K562 (cell line): ENCODE results near the gene GTF3C1. TPM values are rescaled to one million over a fixed set of nuclear protein-coding genes. Genes with fewer than 3 reads are reported as not detected.

Experiments
- ATAC-seq: fragments of 200-7000 bp; cut with Tn5 transposase; 3 replicates; pipeline ENCODE4 v1.9.1; 2020; ENCODE audit warnings: moderate library complexity
- BruUV-seq: library from RNA; stranded (reverse); fragments of 400-500 nt; replicated peaks from 2 replicates; lab custom pipeline; 2021; lab: Mats Ljungman, UMichigan
- CTCF ChIA-PET: fragments of 300-600 bp; formaldehyde crosslinking; extraction: SDS; loops from one replicate; lab custom pipeline; 2021; ENCODE audit warnings: low intra/inter-chr PET ratio; lab: Yijun Ruan, JAX
- POLR2A ChIA-PET: fragments of 300-600, 350-650 bp; sonication (Branson Sonifier 250); formaldehyde crosslinking; extraction: SDS; loops from one replicate; lab custom pipeline; 2021; ENCODE audit warnings: antibody characterized with exemption, inconsistent platforms; lab: Yijun Ruan, JAX
- DNase-seq, 4 experiments: peaks; one replicate each; pipeline versions ENCODE4 v3.0.0 to v3.0.0-alpha.2; 2011 to 2018; ENCODE audit warnings: low spot score in 3 of 4, mixed read lengths in 3 of 4; ENCODE audit errors: extremely low read depth in 1 of 4
- FAIRE-seq: peaks from 2 replicates; lab custom pipeline; 2011; peaks lifted over from hg19 to GRCh38; lab: Jason Lieb, UNC
- H2AFZ ChIP-seq: 2 replicates; pipeline ENCODE4 v1.6.0; 2011; ENCODE audit warnings: low read depth, low read length, control low read depth, inconsistent platforms
- H3K27ac ChIP-seq: fragments of 200-600 bp; 3 replicates; pipeline ENCODE4 v1.8.0; 2011; ENCODE audit warnings: low read depth, mild to moderate bottlenecking, control low read depth, inconsistent platforms, low read length, moderate library complexity, mixed read lengths; ENCODE audit errors: extremely low read depth
- H3K27me3 ChIP-seq, 2 experiments: fragments of 300-600 bp in 1 of 2; 2 replicates in 1 of 2; 3 replicates in 1 of 2; pipeline versions ENCODE4 v1.6.0 to v1.8.0; 2011; ENCODE audit warnings: inconsistent platforms in 2 of 2, low read length in 2 of 2, mild to moderate bottlenecking in 1 of 2, mixed read lengths in 1 of 2, moderate library complexity in 1 of 2; ENCODE audit not compliant: control insufficient read depth in 2 of 2, insufficient read depth in 2 of 2
- H3K36me3 ChIP-seq: fragments of 300-600 bp; 3 replicates; pipeline ENCODE4 v1.8.0; 2011; ENCODE audit warnings: mild to moderate bottlenecking, low read length, inconsistent platforms; ENCODE audit not compliant: control insufficient read depth, insufficient read depth
- H3K4me1 ChIP-seq, 2 experiments: fragments of 200-600 bp in 1 of 2; replicated peaks in 1 of 2; 2 replicates in 1 of 2; 3 replicates in 1 of 2; pipeline versions ENCODE4 v1.5.1 to v1.8.0; 2011; ENCODE audit warnings: inconsistent platforms in 2 of 2, low read length in 2 of 2, mild to moderate bottlenecking in 1 of 2, mixed read lengths in 1 of 2, moderate library complexity in 1 of 2; ENCODE audit not compliant: control insufficient read depth in 2 of 2, insufficient read depth in 2 of 2
- H3K4me2 ChIP-seq: 2 replicates; pipeline ENCODE4 v1.6.1; 2011; ENCODE audit warnings: low read length, control low read depth, inconsistent platforms, mixed read lengths; ENCODE audit not compliant: insufficient read depth
- H3K4me3 ChIP-seq: fragments of 200-600 bp; sonication (generic), shearing (Covaris generic); 2 replicates; pipeline ENCODE4 v1.5.1; 2016; ENCODE audit warnings: control low read depth, inconsistent platforms
- H3K79me2 ChIP-seq: fragments of 200-600 bp; 3 replicates; pipeline ENCODE4 v1.8.0; 2011; ENCODE audit warnings: low read length, inconsistent platforms; ENCODE audit not compliant: control insufficient read depth, insufficient read depth
- H3K9ac ChIP-seq, 2 experiments: 2 replicates each; pipeline versions ENCODE4 v1.6.0 to v1.6.1; 2011; ENCODE audit warnings: low read depth in 2 of 2, low read length in 2 of 2, control low read depth in 1 of 2, inconsistent platforms in 1 of 2, mild to moderate bottlenecking in 1 of 2, mixed read lengths in 1 of 2; ENCODE audit not compliant: insufficient read depth in 1 of 2
- H3K9me1 ChIP-seq: one replicate; pipeline ENCODE4 v1.6.0; 2011; ENCODE audit warnings: inconsistent platforms, mild to moderate bottlenecking, low read length, moderate library complexity; ENCODE audit not compliant: control insufficient read depth, insufficient read depth
- H3K9me3 ChIP-seq: replicated peaks from 2 replicates; pipeline ENCODE4 v1.5.1; 2011; ENCODE audit warnings: low read depth, low read length, inconsistent platforms; ENCODE audit not compliant: control insufficient read depth, insufficient read depth
- H4K20me1 ChIP-seq: replicated peaks from 2 replicates; pipeline ENCODE4 v1.6.1; 2011; ENCODE audit warnings: low read length, inconsistent platforms, mixed read lengths; ENCODE audit not compliant: control insufficient read depth, insufficient read depth
- IRF2 ChIP-seq: sonication (generic); formaldehyde crosslinking; IDR thresholded peaks from 2 replicates; pipeline ENCODE4 v1.8.1; 2022; ENCODE audit warnings: mild to moderate bottlenecking, missing genetic modification reagents
- SP1 ChIP-seq: sonication (generic); formaldehyde crosslinking; IDR thresholded peaks from 2 replicates; pipeline ENCODE4 v1.8.1; 2022; ENCODE audit warnings: mild to moderate bottlenecking, missing genetic modification reagents
- ZNF77 ChIP-seq: fragments of 250-450 bp; sonication (Bioruptor Pico); IDR thresholded peaks from 2 replicates; pipeline ENCODE4 v1.5.0; 2020
- WGBS: fragments of 100-300 bp; shearing (Covaris generic); methylation state at CpG from one replicate; pipeline ENCODE4 v1.1.6; 2016; ENCODE audit warnings: low coverage, mixed read lengths; ENCODE audit not compliant: insufficient coverage; ENCODE audit errors: missing lambda C conversion rate; 5-methylcytosine and 5-hydroxymethylcytosine counted together
- in situ Hi-C: fragments of 300-500 bp; cut with MboI; formaldehyde crosslinking; loops from 4 replicates; pipeline ENCODE4 v1.15.0; 2018; ENCODE audit warnings: inconsistent platforms, mixed read lengths
- intact Hi-C: fragments of 100-400 bp; cut with micrococcal nuclease; formaldehyde crosslinking; loops from 2 replicates; pipeline ENCODE4 v1.14.2; 2022
- polyA plus RNA-seq, 8 experiments: library from polyadenylated mRNA; depleted of rRNA in 4 of 8; stranded (reverse) in 5 of 8; unstranded in 3 of 8; fragments of >200 nt; fragmentation: Nextera tagmentation in 2 of 8; fragmentation: Illumina TruSeq in 1 of 8; extraction: Ambion mirVana in 2 of 8; extraction: Trizol in 1 of 8; gene quantifications; 2 replicates each; pipeline versions ENCODE4 v1.2.1 to v1.2.3, GENCODE V29; 2011 to 2014; ENCODE audit warnings: inconsistent platforms in 1 of 8, missing spikeins in 1 of 8
- total RNA-seq, 7 experiments: library from RNA; depleted of rRNA in 6 of 7; stranded (reverse); fragments of >200 nt in 6 of 7; fragmentation: Illumina TruSeq in 2 of 7; extraction: Trizol in 2 of 7; gene quantifications; 2 replicates each; pipeline versions ENCODE4 v1.2.1 to v1.2.3, GENCODE V29; 2011 to 2021; ENCODE audit warnings: low replicate concordance in 1 of 7
- TF ChIP-seq, protein P1 (sequence below): fragments of 450-650 bp; IDR thresholded peaks from 2 replicates; pipeline ENCODE4 v1.6.1; 2016; ENCODE audit warnings: mild to moderate bottlenecking, moderate library complexity
- TF ChIP-seq, protein P2 (sequence below): fragments of 250-450 bp; sonication (Bioruptor Pico); IDR thresholded peaks from 2 replicates; pipeline ENCODE4 v1.4.0; 2020; ENCODE audit warnings: mild to moderate bottlenecking, moderate library complexity

GTF3C1 gene
- total and polyA plus RNA-seq, 9 of the 15 experiments (the other 6 are each of a cell fraction or from before 2014, with no cell fraction given) = 0.72 to 63.6 (median 30.9) TPM

DNA sequence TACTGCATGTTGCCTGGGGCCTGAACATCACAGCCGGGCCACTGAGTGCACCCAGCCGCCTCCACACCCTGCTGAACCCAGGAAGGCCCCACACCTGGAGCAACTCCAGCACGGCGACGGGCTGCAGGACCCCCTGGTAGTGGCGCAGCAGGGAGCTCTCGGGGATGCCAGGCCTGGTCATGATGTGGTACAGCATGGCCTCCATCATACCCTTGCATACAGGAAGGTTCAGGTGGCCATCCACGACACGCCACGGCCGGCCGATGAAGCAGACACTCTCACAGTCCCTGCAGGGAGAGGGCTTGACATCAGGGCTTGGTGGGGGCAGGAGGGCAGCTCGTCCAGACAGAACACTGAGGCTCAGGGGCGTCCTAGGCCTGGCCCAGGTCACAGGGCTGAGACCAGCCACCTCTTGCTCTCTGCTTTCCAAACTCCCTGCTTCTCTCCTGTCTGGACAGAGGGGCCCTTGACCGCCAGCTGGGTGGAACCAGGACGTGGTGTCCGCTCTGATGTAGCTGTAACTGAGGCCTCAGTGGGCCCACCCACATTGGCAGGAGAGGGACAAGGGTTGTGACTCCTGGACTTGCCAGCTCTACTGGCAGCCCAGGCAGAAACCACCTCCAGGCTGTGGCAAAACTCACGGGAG is 87.4 kb downstream of the GTF3C1 start:
- no peaks in the 10 kb centered on the region for H3K27me3 ChIP-seq
- H3K79me2 ChIP-seq = no peaks in the 10 kb centered on the region
- 78% methylated on average over 13 of the region's 18 CpGs for WGBS
- no peak for FAIRE-seq
- 0 out of 4 replicates have a peak overlapping the region, but pooled peaks of 1 of the 2 experiments have one; percentile 17 for H3K9ac ChIP-seq
- TF ChIP-seq SP1 (CRISPR knock-in tag) = no peak
- no peak for TF ChIP-seq ZNF77 (CRISPR knock-in tag)
- TF ChIP-seq, protein P1, sequence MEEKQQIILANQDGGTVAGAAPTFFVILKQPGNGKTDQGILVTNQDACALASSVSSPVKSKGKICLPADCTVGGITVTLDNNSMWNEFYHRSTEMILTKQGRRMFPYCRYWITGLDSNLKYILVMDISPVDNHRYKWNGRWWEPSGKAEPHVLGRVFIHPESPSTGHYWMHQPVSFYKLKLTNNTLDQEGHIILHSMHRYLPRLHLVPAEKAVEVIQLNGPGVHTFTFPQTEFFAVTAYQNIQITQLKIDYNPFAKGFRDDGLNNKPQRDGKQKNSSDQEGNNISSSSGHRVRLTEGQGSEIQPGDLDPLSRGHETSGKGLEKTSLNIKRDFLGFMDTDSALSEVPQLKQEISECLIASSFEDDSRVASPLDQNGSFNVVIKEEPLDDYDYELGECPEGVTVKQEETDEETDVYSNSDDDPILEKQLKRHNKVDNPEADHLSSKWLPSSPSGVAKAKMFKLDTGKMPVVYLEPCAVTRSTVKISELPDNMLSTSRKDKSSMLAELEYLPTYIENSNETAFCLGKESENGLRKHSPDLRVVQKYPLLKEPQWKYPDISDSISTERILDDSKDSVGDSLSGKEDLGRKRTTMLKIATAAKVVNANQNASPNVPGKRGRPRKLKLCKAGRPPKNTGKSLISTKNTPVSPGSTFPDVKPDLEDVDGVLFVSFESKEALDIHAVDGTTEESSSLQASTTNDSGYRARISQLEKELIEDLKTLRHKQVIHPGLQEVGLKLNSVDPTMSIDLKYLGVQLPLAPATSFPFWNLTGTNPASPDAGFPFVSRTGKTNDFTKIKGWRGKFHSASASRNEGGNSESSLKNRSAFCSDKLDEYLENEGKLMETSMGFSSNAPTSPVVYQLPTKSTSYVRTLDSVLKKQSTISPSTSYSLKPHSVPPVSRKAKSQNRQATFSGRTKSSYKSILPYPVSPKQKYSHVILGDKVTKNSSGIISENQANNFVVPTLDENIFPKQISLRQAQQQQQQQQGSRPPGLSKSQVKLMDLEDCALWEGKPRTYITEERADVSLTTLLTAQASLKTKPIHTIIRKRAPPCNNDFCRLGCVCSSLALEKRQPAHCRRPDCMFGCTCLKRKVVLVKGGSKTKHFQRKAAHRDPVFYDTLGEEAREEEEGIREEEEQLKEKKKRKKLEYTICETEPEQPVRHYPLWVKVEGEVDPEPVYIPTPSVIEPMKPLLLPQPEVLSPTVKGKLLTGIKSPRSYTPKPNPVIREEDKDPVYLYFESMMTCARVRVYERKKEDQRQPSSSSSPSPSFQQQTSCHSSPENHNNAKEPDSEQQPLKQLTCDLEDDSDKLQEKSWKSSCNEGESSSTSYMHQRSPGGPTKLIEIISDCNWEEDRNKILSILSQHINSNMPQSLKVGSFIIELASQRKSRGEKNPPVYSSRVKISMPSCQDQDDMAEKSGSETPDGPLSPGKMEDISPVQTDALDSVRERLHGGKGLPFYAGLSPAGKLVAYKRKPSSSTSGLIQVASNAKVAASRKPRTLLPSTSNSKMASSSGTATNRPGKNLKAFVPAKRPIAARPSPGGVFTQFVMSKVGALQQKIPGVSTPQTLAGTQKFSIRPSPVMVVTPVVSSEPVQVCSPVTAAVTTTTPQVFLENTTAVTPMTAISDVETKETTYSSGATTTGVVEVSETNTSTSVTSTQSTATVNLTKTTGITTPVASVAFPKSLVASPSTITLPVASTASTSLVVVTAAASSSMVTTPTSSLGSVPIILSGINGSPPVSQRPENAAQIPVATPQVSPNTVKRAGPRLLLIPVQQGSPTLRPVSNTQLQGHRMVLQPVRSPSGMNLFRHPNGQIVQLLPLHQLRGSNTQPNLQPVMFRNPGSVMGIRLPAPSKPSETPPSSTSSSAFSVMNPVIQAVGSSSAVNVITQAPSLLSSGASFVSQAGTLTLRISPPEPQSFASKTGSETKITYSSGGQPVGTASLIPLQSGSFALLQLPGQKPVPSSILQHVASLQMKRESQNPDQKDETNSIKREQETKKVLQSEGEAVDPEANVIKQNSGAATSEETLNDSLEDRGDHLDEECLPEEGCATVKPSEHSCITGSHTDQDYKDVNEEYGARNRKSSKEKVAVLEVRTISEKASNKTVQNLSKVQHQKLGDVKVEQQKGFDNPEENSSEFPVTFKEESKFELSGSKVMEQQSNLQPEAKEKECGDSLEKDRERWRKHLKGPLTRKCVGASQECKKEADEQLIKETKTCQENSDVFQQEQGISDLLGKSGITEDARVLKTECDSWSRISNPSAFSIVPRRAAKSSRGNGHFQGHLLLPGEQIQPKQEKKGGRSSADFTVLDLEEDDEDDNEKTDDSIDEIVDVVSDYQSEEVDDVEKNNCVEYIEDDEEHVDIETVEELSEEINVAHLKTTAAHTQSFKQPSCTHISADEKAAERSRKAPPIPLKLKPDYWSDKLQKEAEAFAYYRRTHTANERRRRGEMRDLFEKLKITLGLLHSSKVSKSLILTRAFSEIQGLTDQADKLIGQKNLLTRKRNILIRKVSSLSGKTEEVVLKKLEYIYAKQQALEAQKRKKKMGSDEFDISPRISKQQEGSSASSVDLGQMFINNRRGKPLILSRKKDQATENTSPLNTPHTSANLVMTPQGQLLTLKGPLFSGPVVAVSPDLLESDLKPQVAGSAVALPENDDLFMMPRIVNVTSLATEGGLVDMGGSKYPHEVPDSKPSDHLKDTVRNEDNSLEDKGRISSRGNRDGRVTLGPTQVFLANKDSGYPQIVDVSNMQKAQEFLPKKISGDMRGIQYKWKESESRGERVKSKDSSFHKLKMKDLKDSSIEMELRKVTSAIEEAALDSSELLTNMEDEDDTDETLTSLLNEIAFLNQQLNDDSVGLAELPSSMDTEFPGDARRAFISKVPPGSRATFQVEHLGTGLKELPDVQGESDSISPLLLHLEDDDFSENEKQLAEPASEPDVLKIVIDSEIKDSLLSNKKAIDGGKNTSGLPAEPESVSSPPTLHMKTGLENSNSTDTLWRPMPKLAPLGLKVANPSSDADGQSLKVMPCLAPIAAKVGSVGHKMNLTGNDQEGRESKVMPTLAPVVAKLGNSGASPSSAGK = no peak
- TF ChIP-seq, protein P2, sequence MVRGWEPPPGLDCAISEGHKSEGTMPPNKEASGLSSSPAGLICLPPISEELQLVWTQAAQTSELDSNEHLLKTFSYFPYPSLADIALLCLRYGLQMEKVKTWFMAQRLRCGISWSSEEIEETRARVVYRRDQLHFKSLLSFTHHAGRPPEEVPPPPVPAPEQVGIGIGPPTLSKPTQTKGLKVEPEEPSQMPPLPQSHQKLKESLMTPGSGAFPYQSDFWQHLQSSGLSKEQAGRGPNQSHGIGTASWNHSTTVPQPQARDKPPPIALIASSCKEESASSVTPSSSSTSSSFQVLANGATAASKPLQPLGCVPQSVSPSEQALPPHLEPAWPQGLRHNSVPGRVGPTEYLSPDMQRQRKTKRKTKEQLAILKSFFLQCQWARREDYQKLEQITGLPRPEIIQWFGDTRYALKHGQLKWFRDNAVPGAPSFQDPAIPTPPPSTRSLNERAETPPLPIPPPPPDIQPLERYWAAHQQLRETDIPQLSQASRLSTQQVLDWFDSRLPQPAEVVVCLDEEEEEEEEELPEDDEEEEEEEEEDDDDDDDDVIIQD (CRISPR knock-in tag) = no peak
- no peak for TF ChIP-seq IRF2 (CRISPR knock-in tag)
- no peak for ATAC-seq
- CTCF ChIA-PET = no interaction called here
- no peak overlapping the region for H2AFZ ChIP-seq
- H3K9me3 ChIP-seq = no peaks in the 10 kb centered on the region
- POLR2A ChIA-PET = interaction anchor here (0.6 to 2.3 kb wide), 3 partner anchors 10 to 16 kb away, joined by 3 to 7 read pairs (median 5); no protein-coding TSS in a partner anchor
- H3K36me3 ChIP-seq = peaks cover 55% of the 10 kb centered on the region; the same call in 2 of the 3 replicates
- no peak overlapping the region for H3K4me2 ChIP-seq
- H3K9me1 ChIP-seq = no peaks in the 10 kb centered on the region
- intact Hi-C loops (no loop called here), in situ Hi-C loops (no loop called here)
- peaks cover 0 to 7% of the 10 kb centered on the region in 2 experiments; a peak in 2 of 5 replicates for H3K4me1 ChIP-seq
- DNase-seq = no peak
- H4K20me1 ChIP-seq = no peaks in the 10 kb centered on the region; the same call in 1 of the 2 replicates
- no TSS peak for BruUV-seq
- no peak overlapping the region for H3K4me3 ChIP-seq
- H3K27ac ChIP-seq = no peak overlapping the region
